Smooth muscle cell of the brain vasculature (primary cell): Measurements from ENCODE around the gene MICAL2.

Source experiments
- DNase-seq: peaks from one replicate; pipeline ENCODE4 v3.0.0-alpha.2; 2012; ENCODE audit warnings: low read depth, low spot score

Gene MICAL2

GRCh38 chr11:12271241-12271640 is 160.9 kb downstream of the MICAL2 start:
- DNase-seq: no peak

GRCh38 chr11:12271826-12272366 is 161.5 kb downstream of the MICAL2 start:
- no peak for DNase-seq

DNA sequence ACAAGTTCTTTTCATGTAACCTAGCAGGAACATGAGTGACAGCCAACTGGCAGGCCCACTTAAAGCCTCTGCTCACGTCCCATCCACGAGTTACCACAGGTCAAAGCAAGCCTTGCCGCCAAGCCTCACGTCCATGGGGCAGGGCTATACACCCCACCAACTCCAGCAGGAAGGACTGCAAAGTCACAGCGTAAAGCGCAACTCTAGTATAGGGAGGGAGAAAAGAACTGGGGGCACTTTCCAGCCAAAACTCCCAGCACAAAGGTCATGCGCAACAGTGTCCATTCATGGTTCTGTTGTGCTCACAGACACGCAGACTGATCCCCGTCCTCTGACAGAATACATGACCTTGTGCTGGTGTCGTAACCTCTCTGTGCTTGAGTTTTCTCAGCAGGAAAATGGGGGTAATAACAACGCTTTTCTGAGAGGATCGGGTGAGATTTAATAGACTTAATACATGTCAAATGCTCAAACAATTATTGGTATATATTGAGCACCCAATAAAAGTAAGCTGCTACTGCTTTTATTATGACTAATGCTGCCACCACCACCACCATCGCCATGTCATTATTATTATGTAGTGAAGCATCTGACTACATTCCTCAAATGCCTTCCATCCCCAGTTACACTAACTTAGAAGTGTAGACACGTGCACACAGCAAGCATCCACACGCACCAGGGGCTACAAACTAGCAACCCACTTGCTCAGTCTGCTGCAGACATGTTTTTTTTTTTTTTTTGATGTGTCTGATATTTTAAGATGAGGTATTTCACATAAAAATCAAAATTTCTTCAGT is 162.6 kb downstream of the MICAL2 start:
- no peak for DNase-seq

- DNase-seq: no peak
These were observed 163.2 kb downstream of the MICAL2 start for GRCh38 chr11:12273618-12273995.

DNA sequence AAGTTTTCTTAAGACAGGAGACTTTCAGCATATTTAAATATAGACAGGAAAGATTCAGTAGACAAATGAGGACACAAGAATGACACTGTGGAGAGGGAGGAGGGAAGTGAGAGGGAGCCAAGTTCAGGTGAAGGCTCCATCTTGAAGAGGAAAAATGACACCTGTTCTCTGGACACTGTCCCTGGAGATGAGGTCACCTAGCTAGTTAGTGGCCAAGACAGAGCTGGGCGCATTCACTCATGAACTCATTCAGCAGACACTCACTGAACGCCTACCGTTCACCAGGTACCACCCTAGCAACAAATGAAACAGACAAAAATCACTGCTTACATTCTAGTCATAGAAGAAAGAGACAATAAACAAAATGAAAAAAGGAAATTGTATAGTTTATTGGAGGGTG is 163.7 kb downstream of the MICAL2 start:
- DNase-seq: no peak

- no peak for DNase-seq
These were observed 164.3 kb downstream of the MICAL2 start for GRCh38 chr11:12274558-12275197.

DNA sequence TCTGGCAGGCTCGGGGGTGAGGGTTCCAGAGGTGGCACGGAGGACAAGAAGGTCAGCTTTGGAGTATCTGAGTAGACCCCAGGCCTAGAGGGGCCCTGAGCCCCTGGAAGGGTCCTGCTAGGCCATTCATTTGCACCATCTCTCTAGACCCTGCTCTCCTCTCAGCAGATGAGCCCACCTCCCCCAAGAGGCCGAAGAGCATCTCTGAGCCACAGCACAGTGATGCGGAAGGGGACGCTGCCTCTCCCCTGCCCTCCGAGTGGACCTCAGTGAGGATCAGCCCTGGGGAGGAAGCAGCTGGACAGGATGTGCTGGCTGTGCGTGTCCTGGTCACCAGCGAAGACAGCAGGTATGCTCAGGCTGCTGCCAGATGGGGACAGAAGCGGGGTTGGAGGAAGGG is 165.4 kb downstream of the MICAL2 start:
- no peak for DNase-seq

GRCh38 chr11:12276356-12276755 is 166.0 kb downstream of the MICAL2 start:
- no peak for DNase-seq

- DNase-seq: no peak
These were observed 166.6 kb downstream of the MICAL2 start for GRCh38 chr11:12276831-12277475.

DNA sequence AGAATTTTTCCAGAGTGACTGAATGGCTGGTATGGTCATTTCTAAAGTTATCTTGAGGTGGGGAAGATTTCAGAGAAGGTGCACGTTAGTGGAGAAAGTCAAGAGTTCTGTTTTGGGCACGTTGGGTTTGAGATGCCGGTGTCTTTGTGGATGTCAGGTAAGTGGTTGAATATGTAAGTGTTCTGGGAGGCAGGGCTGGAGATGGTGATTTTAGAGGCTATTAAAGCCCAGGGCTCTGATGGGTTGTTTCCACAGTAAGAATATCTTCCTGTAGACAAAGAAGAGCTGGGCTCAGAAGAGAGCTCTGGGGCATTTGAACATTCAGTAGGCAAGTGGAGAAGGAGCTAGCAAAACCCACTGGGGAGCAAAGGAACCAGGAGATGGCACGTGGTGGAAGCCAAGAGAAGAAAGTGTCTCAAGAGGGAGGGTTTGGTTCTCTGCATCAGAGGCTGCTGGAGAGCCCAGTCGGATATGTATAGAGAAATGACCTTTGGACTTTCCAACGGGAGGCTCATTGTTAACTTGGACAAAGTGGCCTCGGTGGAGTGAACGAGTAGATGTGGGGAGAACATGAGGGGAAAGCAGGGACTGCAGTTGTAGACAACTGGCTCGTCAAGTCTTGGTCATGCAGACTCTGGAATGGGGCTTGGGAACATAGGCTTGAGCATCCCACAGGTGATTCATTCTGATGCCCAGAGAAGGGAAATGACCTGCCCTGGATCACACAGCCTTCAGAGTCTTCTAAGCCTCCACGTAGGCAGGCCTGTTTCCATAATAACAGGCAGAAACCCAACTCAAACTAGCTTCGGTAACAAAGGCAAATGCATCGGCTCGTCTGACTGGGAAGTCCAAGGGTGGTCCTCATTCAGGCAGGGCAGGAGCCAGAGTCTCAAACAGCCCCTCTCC is 168.6 kb downstream of the MICAL2 start:
- no peak for DNase-seq

DNA sequence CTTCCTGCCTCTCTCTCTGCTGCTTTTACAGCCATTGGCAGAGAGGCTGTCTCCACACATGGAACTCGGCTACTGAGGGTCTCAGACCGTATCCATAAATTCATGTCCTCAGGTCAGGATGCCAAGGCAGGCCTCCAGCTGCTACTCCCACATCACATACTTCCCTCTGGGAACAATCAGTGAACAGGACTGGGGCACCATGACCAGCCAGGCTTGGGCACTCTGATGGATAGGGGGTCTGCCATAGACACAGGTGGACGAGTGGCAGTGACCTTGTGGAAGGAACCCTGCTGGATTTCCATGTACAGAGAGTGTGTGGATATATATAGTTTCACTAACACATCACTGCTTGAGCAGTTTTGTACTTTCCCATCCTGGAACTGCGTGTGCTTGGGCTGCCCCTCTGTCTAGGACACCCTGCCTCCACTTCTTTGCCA is 169.3 kb downstream of the MICAL2 start:
- no peak for DNase-seq

GRCh38 chr11:12280199-12280837 is 169.9 kb downstream of the MICAL2 start:
- no peak for DNase-seq

DNA sequence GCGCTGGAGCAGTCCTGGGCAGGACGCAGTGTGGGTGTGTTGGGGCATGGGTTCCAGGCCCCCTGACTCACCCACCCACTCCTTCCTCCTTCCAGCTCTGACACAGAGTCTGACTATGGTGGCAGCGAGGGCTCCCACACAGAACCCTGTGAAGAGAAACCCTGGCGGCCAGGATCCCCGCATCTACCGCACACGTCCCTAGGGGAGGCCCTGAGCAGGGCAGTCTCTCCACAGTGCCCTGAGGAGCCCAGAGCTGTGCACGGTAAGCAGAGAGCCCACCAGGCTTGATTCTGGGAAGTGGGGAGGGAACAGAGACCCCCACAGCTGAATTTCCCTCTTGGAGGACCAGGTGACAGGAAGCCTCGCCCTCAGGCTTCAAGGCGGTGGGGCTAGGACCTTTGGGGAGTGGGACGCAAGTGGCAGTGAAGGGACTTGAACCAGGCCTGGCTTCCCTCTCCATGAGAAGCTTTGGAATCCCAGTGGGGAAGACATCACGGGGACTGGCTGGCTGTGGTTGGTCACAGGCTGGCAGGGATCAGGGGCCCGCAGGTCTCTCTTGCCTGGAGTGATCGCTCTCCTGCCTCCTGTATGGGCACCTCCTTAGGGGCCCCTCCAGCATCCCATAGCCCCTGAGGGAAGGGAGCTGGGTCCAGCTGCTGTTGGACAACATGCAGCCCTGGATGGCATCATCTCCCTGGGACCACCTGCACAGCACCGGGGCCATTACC is 170.6 kb downstream of the MICAL2 start:
- DNase-seq: no peak

DNA sequence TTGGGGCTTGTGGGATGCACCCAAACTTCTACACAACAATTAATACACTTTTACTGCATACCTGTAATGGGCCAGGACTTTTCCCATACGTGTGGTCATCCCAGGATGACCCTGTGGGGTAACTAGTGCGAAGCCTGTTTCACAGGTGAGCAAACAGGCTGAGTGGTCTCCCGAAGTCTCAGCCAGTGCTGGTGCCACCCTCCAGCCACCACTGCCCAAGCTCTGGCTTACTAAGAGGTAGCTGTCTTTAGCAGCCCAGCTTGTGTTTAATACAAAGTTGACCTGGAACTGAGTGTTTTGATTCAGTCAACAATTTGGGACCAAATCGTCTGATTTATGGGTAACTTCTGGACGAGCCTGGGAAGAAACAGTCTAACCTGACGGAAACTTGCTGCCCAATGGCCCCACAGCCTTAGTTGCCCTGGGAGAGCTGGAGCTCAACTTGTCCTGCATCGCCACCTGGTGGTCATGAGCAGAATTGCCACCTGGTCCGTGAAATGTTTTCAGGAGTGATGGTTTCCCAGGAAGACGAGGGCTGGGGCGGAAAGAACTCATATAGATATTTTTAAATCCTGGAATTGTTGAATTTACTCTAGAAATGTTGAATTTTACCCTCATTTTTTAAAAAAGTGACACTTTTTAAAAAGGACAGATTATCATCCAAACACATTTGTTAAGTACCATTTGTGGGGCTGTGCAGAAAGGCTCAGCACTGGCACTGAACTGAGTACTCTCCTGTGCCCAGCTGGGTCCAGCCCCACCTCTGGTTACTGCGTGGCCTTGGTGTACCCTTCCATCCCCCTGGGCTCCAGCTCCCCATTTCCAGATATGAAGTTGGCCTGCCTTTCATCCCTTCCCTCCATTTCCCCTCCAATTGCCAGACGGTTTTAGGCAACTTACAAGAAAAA is 171.4 kb downstream of the MICAL2 start:
- DNase-seq: no peak

GRCh38 chr11:12282676-12283075 is 172.3 kb downstream of the MICAL2 start:
- no peak for DNase-seq

GRCh38 chr11:12284316-12285050 is 174.1 kb downstream of the MICAL2 start:
- no peak for DNase-seq

GRCh38 chr11:12285106-12285505 is 174.7 kb downstream of the MICAL2 start:
- DNase-seq: no peak

DNA sequence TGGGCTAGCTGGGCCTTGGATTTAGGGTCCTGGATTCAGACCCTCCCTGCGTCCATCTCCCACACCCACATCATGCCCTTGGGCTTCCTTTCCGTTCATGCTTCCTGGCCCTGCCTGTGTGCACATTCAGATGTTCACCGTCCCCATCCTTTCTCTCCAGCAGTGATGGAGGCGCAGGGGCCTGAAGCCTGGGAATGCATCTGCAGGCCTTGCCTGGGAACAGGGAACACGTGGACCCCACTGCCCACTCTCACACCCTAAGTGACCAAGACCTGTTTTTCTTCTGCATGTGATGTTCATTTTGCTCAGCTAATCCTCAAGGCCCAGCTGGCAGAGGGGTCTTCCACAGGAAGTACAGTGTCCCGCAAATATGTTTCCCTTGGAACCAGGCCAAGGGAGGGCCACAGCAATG is 175.4 kb downstream of the MICAL2 start:
- no peak for DNase-seq

- DNase-seq: no peak
These were observed 176.2 kb downstream of the MICAL2 start for GRCh38 chr11:12286606-12287005.
